ENCODE results near the gene MST1.

GRCh38 chr3:49675912-49676311 is 13.4 kb downstream of the MST1 start:
- no peak for TF ChIP-seq ZNF350 (tag by site-specific recombination; IDR thresholded peaks at IDR 0.05)
- TF ChIP-seq CTCF (tag by site-specific recombination; IDR thresholded peaks at IDR 0.05): no peak
- no peak for TF ChIP-seq ZNF600 (tag by site-specific recombination; IDR thresholded peaks at IDR 0.05)
- TF ChIP-seq ZNF121 (tag by site-specific recombination; IDR thresholded peaks at IDR 0.05): no peak
- TF ChIP-seq YY1 (tag by site-specific recombination; IDR thresholded peaks at IDR 0.05): no peak
- TF ChIP-seq TCF7L2 (IDR thresholded peaks at IDR 0.05; ENCODE audit: borderline replicate concordance, low read depth, low read length): no peak
- TF ChIP-seq ZNF670 (tag by site-specific recombination; IDR thresholded peaks at IDR 0.05; ENCODE audit: low read depth): no peak
- no peak for TF ChIP-seq MZF1 (tag by site-specific recombination; IDR thresholded peaks at IDR 0.05; ENCODE audit: borderline replicate concordance)
- TF ChIP-seq ZFP41 (tag by site-specific recombination; IDR thresholded peaks at IDR 0.05; ENCODE audit: borderline replicate concordance): no peak
- no peak for TF ChIP-seq ZNF404 (tag by site-specific recombination; IDR thresholded peaks at IDR 0.05)

Data from HEK293 (cell line).